ENCODE results near the gene RNASEH2C. TPM values are rescaled to one million over a fixed set of nuclear protein-coding genes. Genes with fewer than 3 reads are reported as not detected.
"Not testable (repeated sequence)": the region's sequence is repeated elsewhere in the genome, so short reads cannot be mapped to it uniquely, and the experiment has no call there.

RNASEH2C gene
- total RNA-seq, result 17.2 and 21.5 TPM in 2 replicates

GRCh38 chr11:65720211-65720934, at the start of gene RNASEH2C:
Gene RNASEH2C, minus strand, starts transcription at chr11:65720798. Its CDS starts 40 bp downstream, at chr11:65720758.
- peak; percentile 61 for DNase-seq (ENCODE audit: low read depth)

- DNase-seq (ENCODE audit: low read depth), result not testable (repeated sequence)
These were observed 47.2 kb upstream of the RNASEH2C start for GRCh38 chr11:65767806-65768205.

- no peak for DNase-seq (ENCODE audit: low read depth)
These were observed 46.8 kb upstream of the RNASEH2C start for GRCh38 chr11:65767406-65767805.

GRCh38 chr11:65766535-65766934, 45.9 kb upstream of the RNASEH2C start:
- peak; percentile 46 for DNase-seq (ENCODE audit: low read depth)

GRCh38 chr11:65764434-65764833, 43.8 kb upstream of the RNASEH2C start:
- DNase-seq (ENCODE audit: low read depth), result peak; percentile 53

GRCh38 chr11:65762816-65763215, 42.2 kb upstream of the RNASEH2C start:
- not testable (repeated sequence) for DNase-seq (ENCODE audit: low read depth)

GRCh38 chr11:65762169-65762568, 41.6 kb upstream of the RNASEH2C start:
- DNase-seq (ENCODE audit: low read depth), result not testable (repeated sequence)

GRCh38 chr11:65745049-65745448, 24.5 kb upstream of the RNASEH2C start:
- no peak for DNase-seq (ENCODE audit: low read depth)

GRCh38 chr11:65744699-65745042, 24.1 kb upstream of the RNASEH2C start:
- DNase-seq (ENCODE audit: low read depth), result no peak

- DNase-seq (ENCODE audit: low read depth), result peak; percentile 16
These were observed 23.6 kb upstream of the RNASEH2C start for GRCh38 chr11:65744026-65744698.

- DNase-seq (ENCODE audit: low read depth), result no peak
These were observed 23.1 kb upstream of the RNASEH2C start for GRCh38 chr11:65743681-65744025.

GRCh38 chr11:65742353-65742752, 21.8 kb upstream of the RNASEH2C start:
- DNase-seq (ENCODE audit: low read depth), result peak; percentile 25

GRCh38 chr11:65741185-65741584, 20.6 kb upstream of the RNASEH2C start:
- DNase-seq (ENCODE audit: low read depth), result no peak

- no peak for DNase-seq (ENCODE audit: low read depth)
These were observed 18.4 kb upstream of the RNASEH2C start for GRCh38 chr11:65739022-65739421.

GRCh38 chr11:65736810-65737209, 16.2 kb upstream of the RNASEH2C start:
- DNase-seq (ENCODE audit: low read depth), result no peak

GRCh38 chr11:65735111-65735510, 14.5 kb upstream of the RNASEH2C start:
- DNase-seq (ENCODE audit: low read depth), result not testable (repeated sequence)

GRCh38 chr11:65730461-65730860, 9.9 kb upstream of the RNASEH2C start:
- peak; percentile 29 for DNase-seq (ENCODE audit: low read depth)

GRCh38 chr11:65727865-65728264, 7.3 kb upstream of the RNASEH2C start:
- no peak for DNase-seq (ENCODE audit: low read depth)

GRCh38 chr11:65726660-65727059, 6.1 kb upstream of the RNASEH2C start:
- no peak for DNase-seq (ENCODE audit: low read depth)

- no peak for DNase-seq (ENCODE audit: low read depth)
These were observed 1.7 kb upstream of the RNASEH2C start for GRCh38 chr11:65722261-65722660.

- no peak for DNase-seq (ENCODE audit: low read depth)
These were observed 757 bp downstream of the RNASEH2C start for GRCh38 chr11:65719871-65720210.

GRCh38 chr11:65718964-65719492, 1.6 kb downstream of the RNASEH2C start:
- no peak for DNase-seq (ENCODE audit: low read depth)

GRCh38 chr11:65718531-65718930, 2.1 kb downstream of the RNASEH2C start:
- no peak for DNase-seq (ENCODE audit: low read depth)
